SH-SY5Y (cell line): ENCODE results near the gene PKD2.
A peak's percentile ranks its signal among the peaks of the same experiment; 100 is the strongest.

Source experiments
- GATA2 ChIP-seq: IDR thresholded peaks from 2 replicates; pipeline ENCODE4 v1.6.1; 2011; ENCODE audit warnings: mild to moderate bottlenecking, low read depth, low read length
- GATA3 ChIP-seq: IDR thresholded peaks from 2 replicates; pipeline ENCODE4 v1.6.1; 2011; ENCODE audit warnings: low read depth, mild to moderate bottlenecking, low read length, moderate library complexity

GRCh38 chr4:88104902-88105610 is 97.6 kb downstream of the PKD2 start:
- TF ChIP-seq GATA3 = peak; percentile 53; the same call in 1 of the 2 replicates
- peak; percentile 60 for TF ChIP-seq GATA2
